ENCODE measurements around the gene SPEN.
"Not testable (repeated sequence)": the region's sequence is repeated elsewhere in the genome, so short reads cannot be mapped to it uniquely, and the experiment has no call there.

The SPEN gene

GRCh38 chr1:15899266-15899665 is 51.8 kb downstream of the SPEN start:
- no peak for DNase-seq

GRCh38 chr1:15900662-15901279 is 53.3 kb downstream of the SPEN start:
- DNase-seq, result no peak

- no peak for DNase-seq
Observed at GRCh38 chr1:15902882-15903281, 55.4 kb downstream of the SPEN start.

GRCh38 chr1:15908597-15908996 is 61.1 kb downstream of the SPEN start:
- no peak for DNase-seq

- DNase-seq, result no peak
Observed at GRCh38 chr1:15911141-15911540, 63.6 kb downstream of the SPEN start.

GRCh38 chr1:15911927-15912326 is 64.4 kb downstream of the SPEN start:
- DNase-seq, result no peak

- not testable (repeated sequence) for DNase-seq
Observed at GRCh38 chr1:15913607-15914006, 66.1 kb downstream of the SPEN start.

- no peak for DNase-seq
Observed at GRCh38 chr1:15915991-15916390, 68.5 kb downstream of the SPEN start.

- DNase-seq, result no peak
Observed at GRCh38 chr1:15916417-15916816, 68.9 kb downstream of the SPEN start.

GRCh38 chr1:15916916-15917315 is 69.4 kb downstream of the SPEN start:
- no peak for DNase-seq

GRCh38 chr1:15918962-15919715 is 71.6 kb downstream of the SPEN start:
- no peak for DNase-seq

GRCh38 chr1:15923241-15923640 is 75.7 kb downstream of the SPEN start:
- DNase-seq, result no peak

GRCh38 chr1:15926448-15926847 is 78.9 kb downstream of the SPEN start:
- not testable (repeated sequence) for DNase-seq

GRCh38 chr1:15928971-15929965 is 81.8 kb downstream of the SPEN start:
- no peak for DNase-seq

- no peak for DNase-seq
Observed at GRCh38 chr1:15931401-15931800, 83.9 kb downstream of the SPEN start.

GRCh38 chr1:15931884-15932283 is 84.4 kb downstream of the SPEN start:
- DNase-seq, result no peak

- no peak for DNase-seq
Observed at GRCh38 chr1:15932612-15933011, 85.1 kb downstream of the SPEN start.

GRCh38 chr1:15933684-15934083 is 86.2 kb downstream of the SPEN start:
- no peak for DNase-seq

GRCh38 chr1:15934211-15935055 is 86.9 kb downstream of the SPEN start:
- no peak for DNase-seq

- no peak for DNase-seq
Observed at GRCh38 chr1:15935056-15935950, 87.8 kb downstream of the SPEN start.

GRCh38 chr1:15936025-15936424 is 88.5 kb downstream of the SPEN start:
- DNase-seq, result no peak

Measured in GDM1 (cell line).